PC-9 (cell line): ENCODE measurements around the gene TAGLN2. TPM values are rescaled to one million over a fixed set of nuclear protein-coding genes. Genes with fewer than 3 reads are reported as not detected.

Experiments used
- BruUV-seq: library from RNA; stranded (reverse); fragments of 400-500 nt; replicated peaks from 2 replicates; lab custom pipeline; 2021; lab: Mats Ljungman, UMichigan
- CTCF ChIA-PET: fragments of 300-600 bp; sonication (Branson Sonifier 250); formaldehyde crosslinking; loops from one replicate; lab custom pipeline; 2022; ENCODE audit warnings: antibody characterized with exemption; lab: Charles Lee
- POLR2A ChIA-PET: fragments of 300-600 bp; sonication (Branson Sonifier 250); formaldehyde crosslinking; loops from one replicate; lab custom pipeline; 2022; ENCODE audit warnings: antibody characterized with exemption; ENCODE audit not compliant: unreplicated experiment; lab: Charles Lee
- DNase-seq, 2 experiments: peaks; one replicate each; pipeline versions ENCODE4 v3.0.0 to v3.0.0-alpha.2; 2015 to 2022; ENCODE audit warnings: mixed read lengths in 1 of 2
- H2AFZ ChIP-seq: fragments of 200-600 bp; sonication (generic); 2 replicates; pipeline ENCODE4 v1.8.1; 2017; ENCODE audit warnings: antibody characterized with exemption
- H3F3A ChIP-seq: fragments of 200-600 bp; sonication (generic); 2 replicates; pipeline ENCODE4 v1.8.1; 2017; ENCODE audit warnings: antibody characterized with exemption, mild to moderate bottlenecking, low read depth; ENCODE audit not compliant: insufficient read depth
- H3K27ac ChIP-seq: fragments of 200-600 bp; sonication (generic); 2 replicates; pipeline ENCODE4 v1.6.1; 2016; ENCODE audit warnings: mixed run types
- H3K27me3 ChIP-seq: fragments of 200-600 bp; sonication (generic); 2 replicates; pipeline ENCODE4 v1.6.1; 2016; ENCODE audit warnings: low read depth, mixed run types; ENCODE audit not compliant: insufficient read depth
- H3K36me3 ChIP-seq: fragments of 200-600 bp; sonication (generic); 2 replicates; pipeline ENCODE4 v1.6.1; 2016; ENCODE audit warnings: low read depth, mixed run types
- H3K4me1 ChIP-seq: fragments of 200-600 bp; sonication (generic); replicated peaks from 2 replicates; pipeline ENCODE4 v1.6.1; 2016; ENCODE audit warnings: mixed run types; ENCODE audit not compliant: insufficient read depth
- H3K4me2 ChIP-seq: fragments of 200-600 bp; sonication (generic); 2 replicates; pipeline ENCODE4 v1.6.1; 2017; ENCODE audit warnings: mixed run types
- H3K4me3 ChIP-seq: fragments of 200-600 bp; sonication (generic); 2 replicates; pipeline ENCODE4 v1.6.1; 2016; ENCODE audit warnings: mixed run types
- H3K79me2 ChIP-seq: fragments of 200-600 bp; sonication (generic); 2 replicates; pipeline ENCODE4 v1.6.1; 2017; ENCODE audit warnings: low read depth, mixed run types
- H3K9me2 ChIP-seq: fragments of 200-600 bp; sonication (generic); 2 replicates; pipeline ENCODE4 v1.8.1; 2017; ENCODE audit warnings: mild to moderate bottlenecking; ENCODE audit not compliant: insufficient read depth
- H3K9me3 ChIP-seq: fragments of 200-600 bp; sonication (generic); 2 replicates; pipeline ENCODE4 v1.8.1; 2016; ENCODE audit warnings: low read depth; ENCODE audit not compliant: insufficient read depth
- H4K20me1 ChIP-seq: fragments of 200-600 bp; sonication (generic); 2 replicates; pipeline ENCODE4 v1.8.1; 2017; ENCODE audit not compliant: insufficient read depth
- EZH2 ChIP-seq: fragments of 200-600 bp; sonication (generic); IDR thresholded peaks from 2 replicates; pipeline ENCODE4 v1.8.0; 2017; ENCODE audit warnings: antibody characterized with exemption, low read depth
- intact Hi-C: fragments of 100-400 bp; cut with micrococcal nuclease; formaldehyde crosslinking; loops from one replicate; pipeline ENCODE4 v1.10.0; 2022; ENCODE audit not compliant: unreplicated experiment
- total RNA-seq: library from RNA; stranded (reverse); gene quantifications from 2 replicates; pipeline ENCODE4 v1.2.3, GENCODE V29; 2021
- TF ChIP-seq, protein P1 (sequence below): fragments of 200-600 bp; sonication (generic); conservative IDR thresholded peaks from 2 replicates; pipeline ENCODE4 v1.6.1; 2017; ENCODE audit warnings: mixed run types, antibody characterized with exemption, mild to moderate bottlenecking, moderate library complexity

TAGLN2 gene
- total RNA-seq, 1 experiment from 2014 or later, result 473 TPM

DNA sequence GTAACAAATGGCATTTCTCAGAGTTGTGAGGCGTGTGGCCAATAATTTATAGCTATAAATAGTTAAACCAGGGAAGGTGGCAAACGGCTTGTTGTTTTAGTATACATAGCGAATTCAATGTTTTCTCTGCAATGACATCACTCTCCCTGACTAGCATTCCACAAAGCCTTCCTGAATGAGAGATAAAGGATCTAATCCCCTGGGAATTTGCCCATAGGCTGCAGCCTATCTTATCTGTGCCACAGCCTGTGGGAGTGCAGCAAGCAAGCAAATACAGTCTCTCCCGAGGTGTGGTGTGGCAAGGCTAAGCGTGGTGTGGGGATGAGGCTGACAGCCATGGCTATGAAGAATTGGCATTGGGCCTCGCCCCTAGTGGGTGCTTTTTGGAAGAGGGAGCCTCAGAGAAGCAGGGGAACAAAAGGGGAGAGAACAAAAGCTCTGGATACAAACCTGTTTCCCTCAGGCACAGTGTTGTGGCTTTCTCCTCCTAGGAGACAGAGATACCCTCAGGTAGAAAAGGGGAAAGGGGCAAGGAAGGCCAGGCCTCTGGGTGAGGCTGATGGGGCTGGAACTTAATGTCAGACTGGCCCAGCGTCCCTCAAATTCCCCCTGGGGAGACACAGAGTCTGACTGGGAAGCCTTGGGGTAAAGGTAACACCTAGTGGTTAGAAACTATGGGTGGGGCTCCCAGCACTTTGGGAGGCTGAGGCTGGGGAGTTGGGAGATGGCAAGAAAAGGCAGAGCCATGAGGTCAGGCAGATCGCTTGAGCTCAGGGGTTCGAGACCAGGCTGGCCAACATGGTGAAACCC is 8.9 kb downstream of the TAGLN2 start:
- intact Hi-C loops, result loop anchor here (1.0 to 2.0 kb wide), 3 partner anchors 8 to 44 kb away; no protein-coding TSS in a partner anchor
- no peaks in the 10 kb centered on the region for H3K9me2 ChIP-seq
- TSS peak; percentile 71 for BruUV-seq
- peaks cover 29% of the 10 kb centered on the region for H3K79me2 ChIP-seq
- no peak overlapping the region for H3K4me3 ChIP-seq
- H4K20me1 ChIP-seq, result peaks cover 10% of the 10 kb centered on the region; the same call in 1 of the 2 replicates
- POLR2A ChIA-PET, result interaction anchor here (0.6 to 1.8 kb wide), 7 partner anchors 8 to 303 kb away, joined by 3 to 18 read pairs (median 5); partner anchors contain the start of genes CFAP45 and TAGLN2
- H3K4me1 ChIP-seq, result peaks cover 99% of the 10 kb centered on the region
- DNase-seq, result peak; percentile 84 to 98
- no peaks in the 10 kb centered on the region for H3K9me3 ChIP-seq
- CTCF ChIA-PET, result interaction anchor here (2.1 kb wide), 1 partner anchor 23 kb away, joined by 9 read pairs; no protein-coding TSS in a partner anchor
- no peaks in the 10 kb centered on the region for H3K27me3 ChIP-seq
- H3K36me3 ChIP-seq, result peaks cover 27% of the 10 kb centered on the region
- peak overlapping the region; percentile 79 for H3K27ac ChIP-seq
- TF ChIP-seq EZH2, result no peak
- TF ChIP-seq, protein P1, sequence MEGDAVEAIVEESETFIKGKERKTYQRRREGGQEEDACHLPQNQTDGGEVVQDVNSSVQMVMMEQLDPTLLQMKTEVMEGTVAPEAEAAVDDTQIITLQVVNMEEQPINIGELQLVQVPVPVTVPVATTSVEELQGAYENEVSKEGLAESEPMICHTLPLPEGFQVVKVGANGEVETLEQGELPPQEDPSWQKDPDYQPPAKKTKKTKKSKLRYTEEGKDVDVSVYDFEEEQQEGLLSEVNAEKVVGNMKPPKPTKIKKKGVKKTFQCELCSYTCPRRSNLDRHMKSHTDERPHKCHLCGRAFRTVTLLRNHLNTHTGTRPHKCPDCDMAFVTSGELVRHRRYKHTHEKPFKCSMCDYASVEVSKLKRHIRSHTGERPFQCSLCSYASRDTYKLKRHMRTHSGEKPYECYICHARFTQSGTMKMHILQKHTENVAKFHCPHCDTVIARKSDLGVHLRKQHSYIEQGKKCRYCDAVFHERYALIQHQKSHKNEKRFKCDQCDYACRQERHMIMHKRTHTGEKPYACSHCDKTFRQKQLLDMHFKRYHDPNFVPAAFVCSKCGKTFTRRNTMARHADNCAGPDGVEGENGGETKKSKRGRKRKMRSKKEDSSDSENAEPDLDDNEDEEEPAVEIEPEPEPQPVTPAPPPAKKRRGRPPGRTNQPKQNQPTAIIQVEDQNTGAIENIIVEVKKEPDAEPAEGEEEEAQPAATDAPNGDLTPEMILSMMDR, result no peak
- H2AFZ ChIP-seq, result no peak overlapping the region
- H3F3A ChIP-seq, result peaks cover 82% of the 10 kb centered on the region
- H3K4me2 ChIP-seq, result peak overlapping the region; percentile 57

DNA sequence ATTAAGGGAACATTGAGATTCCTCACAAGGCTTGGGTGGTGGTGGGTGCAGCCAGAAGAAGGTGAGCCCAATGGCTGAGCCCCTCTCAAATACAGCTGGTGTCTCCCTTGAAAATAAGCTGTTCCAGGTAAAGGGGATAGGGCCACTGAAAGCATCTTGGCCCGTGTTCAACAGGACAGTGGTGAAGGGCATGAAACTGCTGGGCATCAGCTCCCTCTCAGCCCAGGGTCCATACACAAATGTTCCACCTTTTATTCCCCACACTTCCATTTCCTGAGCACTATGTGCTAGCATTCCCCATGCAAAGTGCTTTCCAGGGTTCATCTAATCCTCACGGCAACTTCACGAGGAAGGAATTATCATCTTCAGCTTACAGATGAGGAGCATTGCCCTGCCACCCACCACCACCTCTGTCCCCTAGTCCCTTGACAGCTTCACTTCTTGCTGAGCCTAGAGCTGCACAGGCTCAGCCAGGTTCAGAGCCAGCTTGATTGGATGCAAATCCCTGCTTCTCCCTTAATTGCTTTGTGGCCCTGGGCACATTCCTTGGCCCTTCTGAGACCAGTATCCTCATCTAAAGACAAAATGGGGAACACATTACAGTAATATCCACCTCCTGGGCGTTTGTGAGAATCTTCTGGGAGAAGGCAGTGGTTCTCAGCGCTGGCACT is 9.6 kb downstream of the TAGLN2 start:
- no peaks in the 10 kb centered on the region for H3K27me3 ChIP-seq
- no peak for TF ChIP-seq EZH2
- TF ChIP-seq, protein P1, result no peak
- peaks cover 85% of the 10 kb centered on the region for H3F3A ChIP-seq
- no peak overlapping the region for H2AFZ ChIP-seq
- H4K20me1 ChIP-seq, result peaks cover 4% of the 10 kb centered on the region; the same call in 1 of the 2 replicates
- no peaks in the 10 kb centered on the region for H3K9me3 ChIP-seq
- peak overlapping the region; percentile 57 for H3K4me2 ChIP-seq
- H3K36me3 ChIP-seq, result peaks cover 20% of the 10 kb centered on the region
- no TSS peak for BruUV-seq
- H3K79me2 ChIP-seq, result peaks cover 22% of the 10 kb centered on the region
- peaks cover 99% of the 10 kb centered on the region for H3K4me1 ChIP-seq
- intact Hi-C loops, result loop anchor here (1.0 to 2.0 kb wide), 3 partner anchors 9 to 45 kb away; no protein-coding TSS in a partner anchor
- no peak overlapping the region for H3K4me3 ChIP-seq
- H3K27ac ChIP-seq, result peak overlapping the region; percentile 79
- ChIA-PET POLR2A (interaction anchor here (0.6 to 1.8 kb wide), 6 partner anchors 9 to 304 kb away, joined by 3 to 18 read pairs (median 6); partner anchors contain the start of genes CFAP45 and TAGLN2), CTCF (interaction anchor here (2.1 kb wide), 1 partner anchor 23 kb away, joined by 9 read pairs; no protein-coding TSS in a partner anchor)
- H3K9me2 ChIP-seq, result no peaks in the 10 kb centered on the region
- DNase-seq, result no peak
